HCEC 1CT (cell line): ENCODE data around the gene DCAF4.
"Not testable (repeated sequence)": the region's sequence is repeated elsewhere in the genome, so short reads cannot be mapped to it uniquely, and the experiment has no call there.

ENCODE experiments used
- DNase-seq: peaks from one replicate; pipeline ENCODE4 v3.0.0-alpha.2; 2017

The DCAF4 gene

GRCh38 chr14:72975770-72976169, 49.5 kb downstream of the DCAF4 start:
- DNase-seq: peak; percentile 11

- no peak for DNase-seq
These were observed 52.6 kb downstream of the DCAF4 start for GRCh38 chr14:72978856-72979255.

- no peak for DNase-seq
These were observed 54.6 kb downstream of the DCAF4 start for GRCh38 chr14:72980863-72981262.

GRCh38 chr14:72982146-72982708, 56.0 kb downstream of the DCAF4 start:
- DNase-seq: no peak

- no peak for DNase-seq
These were observed 60.0 kb downstream of the DCAF4 start for GRCh38 chr14:72986214-72986613.

- no peak for DNase-seq
These were observed 60.6 kb downstream of the DCAF4 start for GRCh38 chr14:72986857-72987256.

GRCh38 chr14:72990171-72990570, 63.9 kb downstream of the DCAF4 start:
- no peak for DNase-seq

GRCh38 chr14:72996916-72997315, 70.7 kb downstream of the DCAF4 start:
- no peak for DNase-seq

GRCh38 chr14:72998252-72998903, 72.1 kb downstream of the DCAF4 start:
- no peak for DNase-seq

- DNase-seq: no peak
These were observed 73.1 kb downstream of the DCAF4 start for GRCh38 chr14:72999316-72999715.

- DNase-seq: no peak
These were observed 73.8 kb downstream of the DCAF4 start for GRCh38 chr14:73000073-73000472.

GRCh38 chr14:73003681-73004080, 77.4 kb downstream of the DCAF4 start:
- DNase-seq: no peak

GRCh38 chr14:73004641-73005040, 78.4 kb downstream of the DCAF4 start:
- not testable (repeated sequence) for DNase-seq

- no peak for DNase-seq
These were observed 81.6 kb downstream of the DCAF4 start for GRCh38 chr14:73007835-73008234.

GRCh38 chr14:73008501-73008900, 82.2 kb downstream of the DCAF4 start:
- DNase-seq: peak; percentile 57
